Transverse colon (tissue), 4 donors: Measurements from ENCODE around the gene GMPR. TPM values are rescaled to one million over a fixed set of nuclear protein-coding genes. Genes with fewer than 3 reads are reported as not detected.
A peak's percentile ranks its signal among the peaks of the same experiment; 100 is the strongest.

Experiments
- DNase-seq: peaks from one replicate; pipeline ENCODE4 v3.0.0-alpha.2; 2019
- H3K27ac ChIP-seq, 4 donors: fragments of 200-600 bp; sonication (generic); 2 replicates each; pipeline ENCODE4 v1.5.1; 2016 to 2018; ENCODE audit warnings: inconsistent platforms in 4 of 4
- H3K27me3 ChIP-seq: fragments of 200-600 bp; sonication (generic); 2 replicates; pipeline ENCODE4 v1.5.1; 2017; ENCODE audit warnings: inconsistent platforms
- H3K36me3 ChIP-seq, 4 donors: fragments of 200-600 bp; sonication (generic); 2 replicates each; pipeline ENCODE4 v1.5.1; 2017 to 2019; ENCODE audit warnings: inconsistent platforms in 4 of 4
- H3K4me1 ChIP-seq, 4 donors: fragments of 200-600 bp; sonication (generic); 2 replicates each; pipeline ENCODE4 v1.5.1; 2017 to 2020; ENCODE audit warnings: inconsistent platforms in 4 of 4
- H3K4me3 ChIP-seq, 4 donors: fragments of 200-600 bp; sonication (generic); 1 replicate in 1 of 4; 2 replicates in 3 of 4; pipeline versions ENCODE4 v1.5.1 to v1.6.1; 2017 to 2019; ENCODE audit warnings: inconsistent platforms in 4 of 4
- H3K9me3 ChIP-seq, 2 donors: fragments of 200-600 bp; sonication (generic); 2 replicates each; pipeline ENCODE4 v1.5.1; 2017 to 2019; ENCODE audit warnings: inconsistent platforms in 2 of 2
- CTCF ChIP-seq, 5 experiments: fragments of 200-600 bp in 3 of 5; fragments of 450-650 bp in 2 of 5; sonication (generic) in 3 of 5; IDR thresholded peaks; 1 replicate in 2 of 5; 2 replicates in 3 of 5; pipeline ENCODE4 v1.5.1; 2016 to 2017; ENCODE audit warnings: antibody characterized with exemption in 5 of 5, inconsistent platforms in 3 of 5, mild to moderate bottlenecking in 2 of 5, moderate library complexity in 1 of 5
- EP300 ChIP-seq: sonication (generic); formaldehyde crosslinking; IDR thresholded peaks from one replicate; pipeline ENCODE4 v1.6.1; 2017; ENCODE audit warnings: antibody characterized with exemption, low read depth
- POLR2A ChIP-seq: fragments of 450-650 bp; IDR thresholded peaks from one replicate; pipeline ENCODE4 v1.6.1; 2016; ENCODE audit warnings: antibody characterized with exemption, mild to moderate bottlenecking, moderate library complexity
- POLR2AphosphoS5 ChIP-seq, 3 donors: sonication (generic); formaldehyde crosslinking; IDR thresholded peaks; one replicate each; pipeline ENCODE4 v1.6.1; 2016; ENCODE audit warnings: antibody characterized with exemption in 3 of 3
- WGBS, 2 donors: methylation state at CpG; one replicate each; pipeline ENCODE4 v1.1.5; 2018; ENCODE audit warnings: low coverage in 1 of 2; 5-methylcytosine and 5-hydroxymethylcytosine counted together
- in situ Hi-C, 4 donors: fragments of 200-750 bp; cut with MboI; loops; one replicate each; pipeline versions ENCODE4 v1.15.0 to v1.15.1; 2017; ENCODE audit warnings: low sequenced_read_pairs in 3 of 4, low pct_ligation_motif_present in 1 of 4, low pct_unique_long_range_greater_than_20kb in 1 of 4
- intact Hi-C: fragments of 100-400 bp; cut with DNase I; formaldehyde crosslinking; loops from one replicate; pipeline ENCODE4 v1.15.1; 2023; ENCODE audit warnings: low total_unique reads
- total RNA-seq, 4 donors: library from RNA; depleted of rRNA; stranded (reverse); fragments of >200 nt; gene quantifications; one replicate each; pipeline ENCODE4 v1.1.0, GENCODE V29; 2016

Gene GMPR
- total RNA-seq, 4 donors from 2014 or later, result 4.4 to 5.1 (median 4.5) TPM; not detected in 1

GRCh38 chr6:16311763-16312162 is 73.4 kb downstream of the GMPR start:
- Histone ChIP-seq H3K9me3 (no peaks in the 10 kb centered on the region), H3K27ac (no peak overlapping the region), H3K36me3 (no peaks in the 10 kb centered on the region), H3K4me1 (no peaks in the 10 kb centered on the region), H3K27me3 (no peaks in the 10 kb centered on the region), H3K4me3 (no peak overlapping the region)
- WGBS, 2 donors, result 86 to 97% methylated on average over 5 to 6 of the region's 6 CpGs
- in situ Hi-C loops, result no loop called here
- intact Hi-C loops, result no loop called here
- TF ChIP-seq POLR2AphosphoS5 (IDR thresholded peaks at IDR 0.05), result no peak
- TF ChIP-seq EP300, result no peak
- no peak for TF ChIP-seq POLR2A
- no peak for TF ChIP-seq CTCF (IDR thresholded peaks at IDR 0.05)
- no peak for DNase-seq

- TF ChIP-seq POLR2AphosphoS5 (IDR thresholded peaks at IDR 0.05) (no peak), POLR2A (no peak), EP300 (no peak), CTCF (IDR thresholded peaks at IDR 0.05) (no peak)
- intact Hi-C loops (no loop called here), in situ Hi-C loops (no loop called here)
- Histone ChIP-seq H3K36me3 (no peaks in the 10 kb centered on the region), H3K4me3 (no peak overlapping the region), H3K4me1 (peaks cover 0 to 8% (median 4%) of the 10 kb centered on the region in 4 donors), H3K9me3 (no peaks in the 10 kb centered on the region), H3K27ac (no peak overlapping the region), H3K27me3 (no peaks in the 10 kb centered on the region)
- DNase-seq, result no peak
- 89 to 95% methylated on average over 8 to 9 of the region's 9 CpGs for WGBS, 2 donors
Observed at GRCh38 chr6:16313732-16314131, 75.3 kb downstream of the GMPR start.

- DNase-seq, result no peak
- WGBS, 2 donors, result 92 to 94% methylated on average over 4 of the region's 4 CpGs
- intact Hi-C loops (no loop called here), in situ Hi-C loops (no loop called here)
- Histone ChIP-seq H3K4me1 (peaks cover 2 to 13% (median 8%) of the 10 kb centered on the region in 4 donors), H3K4me3 (no peak overlapping the region), H3K36me3 (no peaks in the 10 kb centered on the region), H3K27ac (no peak overlapping the region), H3K27me3 (no peaks in the 10 kb centered on the region), H3K9me3 (no peaks in the 10 kb centered on the region)
- TF ChIP-seq POLR2AphosphoS5 (IDR thresholded peaks at IDR 0.05) (no peak), CTCF (IDR thresholded peaks at IDR 0.05) (no peak), POLR2A (no peak), EP300 (no peak)
Observed at GRCh38 chr6:16314296-16314695, 75.9 kb downstream of the GMPR start.

GRCh38 chr6:16316741-16317251 is 78.4 kb downstream of the GMPR start:
- intact Hi-C loops, result no loop called here
- Histone ChIP-seq H3K27ac (no peak overlapping the region), H3K27me3 (no peaks in the 10 kb centered on the region)

More at GRCh38 chr6:16316741-16317251, 78.4 kb downstream of the GMPR start:
- no peaks in the 10 kb centered on the region for H3K9me3 ChIP-seq
- in situ Hi-C loops, result no loop called here
- 51 to 60% methylated on average over 7 of the region's 7 CpGs for WGBS, 2 donors
- no peak overlapping the region for H3K4me3 ChIP-seq
- TF ChIP-seq POLR2AphosphoS5 (IDR thresholded peaks at IDR 0.05) (no peak), CTCF (IDR thresholded peaks at IDR 0.05) (peak; percentile 50 to 84 (median 67))
- DNase-seq, result no peak
- H3K4me1 ChIP-seq, result peaks cover 21 to 37% (median 27%) of the 10 kb centered on the region in 4 donors
- H3K36me3 ChIP-seq, result no peaks in the 10 kb centered on the region
